HepG2 (cell line): ENCODE data around the gene KDM4B. TPM values are rescaled to one million over a fixed set of nuclear protein-coding genes. Genes with fewer than 3 reads are reported as not detected.

Experiments
- ATAC-seq: fragments of 200-7000 bp; cut with Tn5 transposase; 3 replicates; pipeline ENCODE4 v1.9.1; 2020; ENCODE audit warnings: mild to moderate bottlenecking, moderate library complexity
- BruUV-seq: library from RNA; stranded (reverse); fragments of 400-500 nt; replicated peaks from 2 replicates; lab custom pipeline; 2021; lab: Mats Ljungman, UMichigan
- CTCF ChIA-PET: fragments of 300-600 bp; formaldehyde crosslinking; extraction: SDS; loops from one replicate; lab custom pipeline; 2021; ENCODE audit warnings: low total read pairs, inconsistent platforms, low intra/inter-chr PET ratio; lab: Yijun Ruan, JAX
- POLR2A ChIA-PET: fragments of 350-600 bp; sonication (Branson Sonifier 250); formaldehyde crosslinking; loops from one replicate; lab custom pipeline; 2020; ENCODE audit warnings: antibody characterized with exemption, inconsistent platforms; lab: Yijun Ruan, JAX
- DNase-seq: peaks from one replicate; pipeline ENCODE4 v3.0.0-alpha.2; 2015; ENCODE audit warnings: low spot score
- FAIRE-seq: peaks from 3 replicates; lab custom pipeline; 2011; peaks lifted over from hg19 to GRCh38; lab: Jason Lieb, UNC
- H2AFZ ChIP-seq: one replicate; pipeline ENCODE4 v1.6.1; 2011; ENCODE audit warnings: low read length, inconsistent platforms
- H3K27ac ChIP-seq: fragments of 300-600 bp; 3 replicates; pipeline ENCODE4 v1.8.0; 2011; ENCODE audit warnings: mixed run types, mild to moderate bottlenecking, mixed read lengths, low read length, inconsistent platforms; ENCODE audit not compliant: insufficient read depth; ENCODE audit errors: extremely low read length
- H3K27me3 ChIP-seq, 2 experiments: fragments of 200-600 bp in 1 of 2; 2 replicates in 1 of 2; 3 replicates in 1 of 2; pipeline versions ENCODE4 v1.6.0 to v1.8.0; 2011; ENCODE audit warnings: low read length in 2 of 2, mild to moderate bottlenecking in 2 of 2, moderate library complexity in 2 of 2, inconsistent platforms in 1 of 2; ENCODE audit not compliant: insufficient read depth in 2 of 2, control insufficient read depth in 1 of 2
- H3K36me3 ChIP-seq, 2 experiments: fragments of 200-600 bp in 1 of 2; replicated peaks in 1 of 2; 2 replicates in 1 of 2; 3 replicates in 1 of 2; pipeline versions ENCODE4 v1.5.1 to v1.8.0; 2011; ENCODE audit warnings: low read length in 2 of 2, inconsistent platforms in 1 of 2; ENCODE audit not compliant: insufficient read depth in 2 of 2, control insufficient read depth in 1 of 2
- H3K4me1 ChIP-seq: 2 replicates; pipeline ENCODE4 v1.5.1; 2012; ENCODE audit warnings: low read length, inconsistent platforms; ENCODE audit not compliant: insufficient read depth
- H3K4me2 ChIP-seq: 2 replicates; pipeline ENCODE4 v1.6.0; 2011; ENCODE audit warnings: low read depth, low read length, inconsistent platforms
- H3K4me3 ChIP-seq, 3 experiments: fragments of 200-600 bp in 1 of 3; sonication (generic), shearing (Covaris generic) in 1 of 3; replicated peaks in 1 of 3; 2 replicates each; pipeline ENCODE4 v1.5.1; 2011 to 2016; ENCODE audit warnings: low read length in 3 of 3, inconsistent platforms in 2 of 3, low read depth in 2 of 3, mild to moderate bottlenecking in 2 of 3, control low read depth in 1 of 3, mixed read lengths in 1 of 3; ENCODE audit not compliant: insufficient read depth in 1 of 3
- H3K79me2 ChIP-seq: one replicate; pipeline ENCODE4 v1.6.1; 2011; ENCODE audit warnings: low read length, inconsistent platforms; ENCODE audit not compliant: insufficient read depth
- H3K9ac ChIP-seq: 2 replicates; pipeline ENCODE4 v1.6.0; 2011; ENCODE audit warnings: mild to moderate bottlenecking, low read depth, low read length, inconsistent platforms; ENCODE audit not compliant: insufficient read depth
- H3K9me3 ChIP-seq: 2 replicates; pipeline ENCODE4 v1.5.1; 2012; ENCODE audit warnings: mild to moderate bottlenecking, low read length
- H4K20me1 ChIP-seq: 2 replicates; pipeline ENCODE4 v1.6.0; 2011; ENCODE audit warnings: inconsistent platforms, mild to moderate bottlenecking, low read length, moderate library complexity; ENCODE audit not compliant: insufficient read depth
- ARNT2 ChIP-seq: sonication (generic); formaldehyde crosslinking; IDR thresholded peaks from 2 replicates; pipeline ENCODE4 v1.8.0; 2022; ENCODE audit warnings: mild to moderate bottlenecking, low read depth, missing genetic modification reagents, moderate library complexity
- CC2D1A ChIP-seq: sonication (generic); formaldehyde crosslinking; IDR thresholded peaks from 2 replicates; pipeline ENCODE4 v1.8.1; 2023; ENCODE audit warnings: mild to moderate bottlenecking, missing genetic modification reagents
- KDM5B ChIP-seq: sonication (generic); formaldehyde crosslinking; IDR thresholded peaks from 2 replicates; pipeline ENCODE4 v1.4.0; 2020; ENCODE audit warnings: missing genetic modification reagents, mild to moderate bottlenecking, borderline replicate concordance
- MTF1 ChIP-seq: sonication (generic); formaldehyde crosslinking; IDR thresholded peaks from 2 replicates; pipeline ENCODE4 v1.5.0; 2020; ENCODE audit warnings: missing genetic modification reagents
- MXI1 ChIP-seq: IDR thresholded peaks from 3 replicates; pipeline ENCODE4 v1.6.1; 2012; ENCODE audit warnings: low read depth, low read length, inconsistent platforms, borderline replicate concordance
- MYC ChIP-seq: sonication (generic); formaldehyde crosslinking; IDR thresholded peaks from 2 replicates; pipeline ENCODE4 v1.9.0; 2021; ENCODE audit warnings: missing genetic modification reagents, borderline replicate concordance
- NFE2L2 ChIP-seq: fragments of 150-350 bp; IDR thresholded peaks from 2 replicates; pipeline ENCODE4 v1.6.1; 2014; ENCODE audit warnings: low read length
- PRDM10 ChIP-seq: sonication (generic); formaldehyde crosslinking; IDR thresholded peaks from 2 replicates; pipeline ENCODE4 v1.4.0; 2020; ENCODE audit warnings: low read depth, missing genetic modification reagents
- SKIL ChIP-seq: sonication (generic); formaldehyde crosslinking; IDR thresholded peaks from 2 replicates; pipeline ENCODE4 v1.8.0; 2022; ENCODE audit warnings: missing genetic modification reagents, mild to moderate bottlenecking, moderate library complexity, borderline replicate concordance
- ZBTB2 ChIP-seq: sonication (generic); formaldehyde crosslinking; IDR thresholded peaks from 2 replicates; pipeline ENCODE4 v1.8.0; 2022; ENCODE audit warnings: low read depth, missing genetic modification reagents
- ZNF460 ChIP-seq: sonication (generic); formaldehyde crosslinking; IDR thresholded peaks from 2 replicates; pipeline ENCODE4 v1.5.1; 2020; ENCODE audit warnings: missing genetic modification reagents, mild to moderate bottlenecking, borderline replicate concordance
- ZNF572 ChIP-seq: sonication (generic); formaldehyde crosslinking; IDR thresholded peaks from 2 replicates; pipeline ENCODE4 v1.5.1; 2020; ENCODE audit warnings: mild to moderate bottlenecking, missing genetic modification reagents
- ZNF7 ChIP-seq: IDR thresholded peaks from 2 replicates; pipeline ENCODE4 v1.6.1; 2016; ENCODE audit warnings: missing biosample characterization, missing genetic modification reagents
- WGBS: methylation state at CpG from one replicate; pipeline ENCODE4 v1.1.6; 2017; ENCODE audit warnings: low lambda C conversion rate; 5-methylcytosine and 5-hydroxymethylcytosine counted together
- in situ Hi-C: cut with HindIII; loops from 2 replicates; pipeline ENCODE4 v1.10.0; 2017; ENCODE audit warnings: low pct_unique_long_range_greater_than_20kb; ENCODE audit not compliant: extremely low pct_ligation_motif_present
- intact Hi-C: fragments of 100-400 bp; cut with micrococcal nuclease; formaldehyde crosslinking; loops from one replicate; pipeline ENCODE4 v1.10.0; 2022; ENCODE audit not compliant: unreplicated experiment
- polyA plus RNA-seq, 8 experiments: library from polyadenylated mRNA; depleted of rRNA in 3 of 8; stranded (reverse) in 7 of 8; unstranded in 1 of 8; fragments of >200 nt; fragmentation: Illumina TruSeq in 4 of 8; extraction: Trizol in 4 of 8; gene quantifications; 2 replicates each; pipeline versions ENCODE4 v1.2.1 to v1.2.3, GENCODE V29; 2011 to 2016; ENCODE audit warnings: low read depth in 4 of 8, missing spikeins in 1 of 8, mixed read lengths in 1 of 8; ENCODE audit not compliant: insufficient read depth in 1 of 8
- total RNA-seq, 5 experiments: library from RNA; depleted of rRNA; stranded (reverse); fragments of >200 nt; fragmentation: Illumina TruSeq; extraction: Trizol; gene quantifications; 2 replicates each; pipeline ENCODE4 v1.2.3, GENCODE V29; 2016; ENCODE audit warnings: low read depth in 1 of 5

Gene KDM4B
- total and polyA plus RNA-seq, 2 of the 13 experiments (the other 11 are each of a cell fraction or from before 2014, with no cell fraction given) = 4.9 to 14.6 TPM

GRCh38 chr19:5024282-5024681 is 55.4 kb downstream of the KDM4B start:
- Histone ChIP-seq H3K36me3 (peaks cover 4 to 8% of the 10 kb centered on the region in 2 experiments; a peak in 2 of 5 replicates), H3K79me2 (peaks cover 11% of the 10 kb centered on the region), H3K27ac (no peak overlapping the region), H3K9ac (no peak overlapping the region), H3K9me3 (no peaks in the 10 kb centered on the region), H3K27me3 (no peaks in the 10 kb centered on the region), H3K4me3 (no peak overlapping the region), H3K4me1 (peaks cover 4% of the 10 kb centered on the region), H4K20me1 (peaks cover 42% of the 10 kb centered on the region), H3K4me2 (no peak overlapping the region), H2AFZ (no peak overlapping the region)
- no peak for FAIRE-seq
- CTCF ChIA-PET = no interaction called here
- no TSS peak for BruUV-seq
- WGBS = 95% methylated on average over 6 of the region's 10 CpGs
- intact Hi-C loops (no loop called here), in situ Hi-C loops (no loop called here)
- no peak for DNase-seq
- ATAC-seq = no peak
- no peak for TF ChIP-seq ZNF460
- TF ChIP-seq NFE2L2 = no peak
- TF ChIP-seq KDM5B = no peak
- TF ChIP-seq ZNF7 (CRISPR knock-in tag) = no peak
- TF ChIP-seq MXI1 = no peak
- no peak for TF ChIP-seq ARNT2 (CRISPR knock-in tag)
- TF ChIP-seq CC2D1A = no peak
- TF ChIP-seq ZNF572 (CRISPR knock-in tag) = no peak
- no peak for TF ChIP-seq MYC (CRISPR knock-in tag)
- POLR2A ChIA-PET = no interaction called here

GRCh38 chr19:5025027-5025426 is 56.1 kb downstream of the KDM4B start:
- Histone ChIP-seq H3K27ac (no peak overlapping the region), H3K79me2 (peaks cover 13% of the 10 kb centered on the region), H3K4me1 (peaks cover 8% of the 10 kb centered on the region), H3K9ac (no peak overlapping the region), H2AFZ (no peak overlapping the region), H3K4me3 (no peak overlapping the region), H3K4me2 (no peak overlapping the region), H4K20me1 (peaks cover 49% of the 10 kb centered on the region), H3K27me3 (no peaks in the 10 kb centered on the region), H3K9me3 (no peaks in the 10 kb centered on the region), H3K36me3 (peaks cover 4 to 8% of the 10 kb centered on the region in 2 experiments; a peak in 2 of 5 replicates)
- FAIRE-seq = no peak
- ChIA-PET POLR2A (no interaction called here), CTCF (no interaction called here)
- in situ Hi-C loops (no loop called here), intact Hi-C loops (no loop called here)
- ATAC-seq = no peak
- 93% methylated on average over 5 of the region's 10 CpGs for WGBS
- no TSS peak for BruUV-seq
- no peak for DNase-seq
- no peak for TF ChIP-seq PRDM10 (CRISPR knock-in tag)
- TF ChIP-seq ZBTB2 (CRISPR knock-in tag) = no peak
- no peak for TF ChIP-seq SKIL (CRISPR knock-in tag)
- TF ChIP-seq MTF1 = no peak
